HEK293T (cell line): Measurements from ENCODE around the gene SYCN.

ENCODE experiments used
- BHLHE40 ChIP-seq: fragments of 450-650 bp; IDR thresholded peaks from 2 replicates; pipeline ENCODE4 v1.6.1; 2016; ENCODE audit warnings: mild to moderate bottlenecking, moderate library complexity, borderline replicate concordance
- ELF4 ChIP-seq: fragments of 450-650 bp; IDR thresholded peaks from 2 replicates; pipeline ENCODE4 v1.6.1; 2017; ENCODE audit warnings: antibody characterized with exemption
- FOXA1 ChIP-seq: fragments of 450-650 bp; IDR thresholded peaks from 2 replicates; pipeline ENCODE4 v1.6.1; 2016; ENCODE audit warnings: mild to moderate bottlenecking
- FOXM1 ChIP-seq: fragments of 450-650 bp; IDR thresholded peaks from 2 replicates; pipeline ENCODE4 v1.6.1; 2017; ENCODE audit warnings: mild to moderate bottlenecking, borderline replicate concordance
- NFRKB ChIP-seq: fragments of 450-650 bp; IDR thresholded peaks from 2 replicates; pipeline ENCODE4 v1.6.1; 2016; ENCODE audit warnings: mild to moderate bottlenecking, moderate library complexity
- SP1 ChIP-seq: fragments of 450-650 bp; IDR thresholded peaks from 2 replicates; pipeline ENCODE4 v1.6.1; 2017
- SUZ12 ChIP-seq: fragments of 450-650 bp; IDR thresholded peaks from 2 replicates; pipeline ENCODE4 v1.6.1; 2016; ENCODE audit warnings: mild to moderate bottlenecking
- TARDBP ChIP-seq: fragments of 450-650 bp; IDR thresholded peaks from 2 replicates; pipeline ENCODE4 v1.6.1; 2016

GRCh38 chr19:39154100-39154628 lies 49.9 kb downstream of the SYCN start:
- TF ChIP-seq TARDBP (no peak), BHLHE40 (no peak), ELF4 (no peak), FOXM1 (no peak), FOXA1 (no peak), SP1 (no peak), SUZ12 (no peak), NFRKB (no peak)
